NB4 (cell line): ENCODE measurements around the gene AKR1B1.

ENCODE experiments used
- CTCF ChIP-seq: IDR thresholded peaks from one replicate; pipeline ENCODE4 v1.5.1; 2012; ENCODE audit warnings: low read depth, low read length
- MAX ChIP-seq: IDR thresholded peaks from 2 replicates; pipeline ENCODE4 v1.6.1; 2011; ENCODE audit warnings: low read depth, low read length
- MYC ChIP-seq: IDR thresholded peaks from 2 replicates; pipeline ENCODE4 v1.6.1; 2011; ENCODE audit warnings: low read depth, low read length
- POLR2A ChIP-seq: IDR thresholded peaks from 2 replicates; pipeline ENCODE4 v1.6.1; 2011; ENCODE audit warnings: mild to moderate bottlenecking; ENCODE audit not compliant: insufficient read length; ENCODE audit errors: extremely low read depth

GRCh38 chr7:134395604-134396003, 63.3 kb downstream of the AKR1B1 start:
- TF ChIP-seq CTCF (no peak), MAX (no peak), POLR2A (no peak), MYC (no peak)
